Bronchial epithelial cell (primary cell): Measurements from ENCODE around the gene PNPLA5. TPM values are rescaled to one million over a fixed set of nuclear protein-coding genes. Genes with fewer than 3 reads are reported as not detected.

Source experiments
- DNase-seq: peaks from one replicate; pipeline ENCODE4 v3.0.0-alpha.2; 2010; ENCODE audit warnings: low read depth
- FAIRE-seq: peaks from 2 replicates; lab custom pipeline; 2011; peaks lifted over from hg19 to GRCh38; lab: Jason Lieb, UNC
- H3K27me3 ChIP-seq: 2 replicates; pipeline ENCODE4 v1.5.1; 2011; ENCODE audit warnings: low read length; ENCODE audit not compliant: control insufficient read depth, insufficient read depth
- H3K36me3 ChIP-seq: 2 replicates; pipeline ENCODE4 v1.5.1; 2011; ENCODE audit warnings: low read length; ENCODE audit not compliant: control insufficient read depth, insufficient read depth
- H3K4me3 ChIP-seq: 2 replicates; pipeline ENCODE4 v1.5.1; 2011; ENCODE audit warnings: mild to moderate bottlenecking, low read depth, low read length, control low read depth
- total RNA-seq: library from RNA; depleted of rRNA; stranded (reverse); fragments of >200 nt; gene quantifications from 2 replicates; pipeline ENCODE4 v1.2.1, GENCODE V29; 2014
- TF ChIP-seq, protein P1 (sequence below): IDR thresholded peaks from 2 replicates; pipeline ENCODE4 v1.5.1; 2011; ENCODE audit warnings: mild to moderate bottlenecking, moderate library complexity, low read length, control low read depth, inconsistent platforms; ENCODE audit not compliant: insufficient read depth, severe bottlenecking

Gene PNPLA5
- total RNA-seq, 1 donor from 2014 or later, result not detected

DNA sequence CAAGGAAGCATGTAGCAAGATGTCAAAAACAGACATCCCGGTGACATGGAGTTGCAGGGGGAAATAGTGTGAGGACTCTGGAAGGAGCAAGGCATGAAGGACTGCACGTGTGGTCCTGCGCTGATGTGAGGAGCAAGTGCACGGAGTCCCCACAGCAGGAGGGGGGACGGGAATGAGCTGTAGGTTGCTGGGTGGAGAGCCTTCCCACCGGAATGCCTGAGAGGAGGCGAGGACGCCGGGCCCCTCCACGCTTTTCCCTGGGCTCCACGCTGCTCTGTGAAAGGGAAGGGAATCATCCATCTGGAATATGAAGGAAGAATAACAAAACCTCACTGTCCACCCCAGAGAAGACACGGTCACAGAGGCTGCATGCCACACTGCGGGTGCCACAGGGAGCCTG, 56.1 kb downstream of the PNPLA5 start:
- Histone ChIP-seq H3K4me3 (no peak overlapping the region), H3K27me3 (no peaks in the 10 kb centered on the region), H3K36me3 (no peaks in the 10 kb centered on the region)
- TF ChIP-seq, protein P1, sequence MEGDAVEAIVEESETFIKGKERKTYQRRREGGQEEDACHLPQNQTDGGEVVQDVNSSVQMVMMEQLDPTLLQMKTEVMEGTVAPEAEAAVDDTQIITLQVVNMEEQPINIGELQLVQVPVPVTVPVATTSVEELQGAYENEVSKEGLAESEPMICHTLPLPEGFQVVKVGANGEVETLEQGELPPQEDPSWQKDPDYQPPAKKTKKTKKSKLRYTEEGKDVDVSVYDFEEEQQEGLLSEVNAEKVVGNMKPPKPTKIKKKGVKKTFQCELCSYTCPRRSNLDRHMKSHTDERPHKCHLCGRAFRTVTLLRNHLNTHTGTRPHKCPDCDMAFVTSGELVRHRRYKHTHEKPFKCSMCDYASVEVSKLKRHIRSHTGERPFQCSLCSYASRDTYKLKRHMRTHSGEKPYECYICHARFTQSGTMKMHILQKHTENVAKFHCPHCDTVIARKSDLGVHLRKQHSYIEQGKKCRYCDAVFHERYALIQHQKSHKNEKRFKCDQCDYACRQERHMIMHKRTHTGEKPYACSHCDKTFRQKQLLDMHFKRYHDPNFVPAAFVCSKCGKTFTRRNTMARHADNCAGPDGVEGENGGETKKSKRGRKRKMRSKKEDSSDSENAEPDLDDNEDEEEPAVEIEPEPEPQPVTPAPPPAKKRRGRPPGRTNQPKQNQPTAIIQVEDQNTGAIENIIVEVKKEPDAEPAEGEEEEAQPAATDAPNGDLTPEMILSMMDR, result no peak
- DNase-seq, result no peak
- FAIRE-seq, result no peak

DNA sequence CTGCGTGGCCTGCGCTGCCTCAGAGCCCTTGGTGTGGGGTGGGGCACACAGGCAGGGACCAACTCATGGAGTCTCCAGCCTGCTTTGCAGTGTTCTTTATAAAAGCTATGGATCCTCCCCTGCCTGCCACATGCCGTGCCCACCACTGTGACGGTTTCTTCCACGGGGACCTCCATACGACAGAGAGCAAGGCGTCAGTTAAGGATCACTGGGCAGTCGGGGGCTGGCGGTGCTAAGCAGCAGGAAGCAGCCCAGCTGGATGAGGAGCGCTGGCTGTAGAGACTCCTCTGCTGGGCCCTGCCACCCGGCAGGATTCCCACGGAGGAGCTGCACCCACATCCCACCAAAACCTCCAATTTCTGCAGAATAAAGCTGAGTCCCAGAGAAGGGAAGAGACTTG, 56.6 kb downstream of the PNPLA5 start:
- H3K4me3 ChIP-seq, result no peak overlapping the region
- no peak for FAIRE-seq
- no peaks in the 10 kb centered on the region for H3K36me3 ChIP-seq
- TF ChIP-seq, protein P1, result no peak
- H3K27me3 ChIP-seq, result no peaks in the 10 kb centered on the region
- no peak for DNase-seq

DNA sequence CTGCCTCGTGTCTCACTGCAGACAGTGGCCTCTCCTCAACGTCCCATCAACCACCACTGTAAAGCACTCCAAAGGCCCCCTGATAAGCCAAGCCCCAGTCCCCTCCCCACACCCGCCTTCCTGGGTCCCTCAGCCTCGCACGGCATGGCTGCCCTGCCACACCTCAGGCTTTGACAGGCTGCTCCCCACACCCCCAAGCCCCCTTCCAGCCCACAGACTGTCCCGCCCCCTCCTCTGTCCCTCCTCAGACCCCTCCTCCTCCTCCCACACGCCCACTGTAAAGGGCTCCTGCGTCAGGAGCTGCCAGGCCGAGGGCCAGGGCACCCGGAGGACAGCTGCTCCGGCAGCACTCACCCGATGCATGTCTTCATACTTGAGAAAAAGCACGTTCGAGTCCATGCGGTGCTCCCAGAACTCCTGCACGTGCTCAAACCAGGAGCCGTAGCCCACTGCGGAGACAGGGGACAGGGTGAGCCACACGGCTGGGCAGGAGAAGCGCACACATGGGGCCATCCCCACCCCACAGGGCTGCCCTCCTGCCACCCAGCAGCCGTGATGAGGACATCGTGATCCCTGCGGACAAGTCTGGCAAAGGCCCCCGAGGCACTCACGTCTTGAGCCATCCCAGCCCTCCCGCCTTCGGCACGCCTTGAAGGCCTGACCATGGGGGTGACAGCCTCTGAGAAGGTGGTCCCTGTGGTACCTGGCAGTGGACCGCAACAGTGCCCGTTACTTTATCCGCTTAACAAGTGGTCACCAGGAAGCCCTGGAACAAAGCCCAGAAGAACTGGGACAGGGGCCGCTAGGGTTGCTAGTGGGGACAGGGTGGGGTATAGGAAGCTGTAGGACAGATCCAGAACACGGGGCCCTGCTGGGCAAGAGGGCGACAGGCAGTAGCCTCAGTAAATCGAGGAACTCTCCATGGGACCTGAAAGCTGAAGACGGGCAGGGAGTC, 58.2 kb downstream of the PNPLA5 start:
- Histone ChIP-seq H3K36me3 (no peaks in the 10 kb centered on the region), H3K4me3 (no peak overlapping the region), H3K27me3 (no peaks in the 10 kb centered on the region)
- FAIRE-seq, result no peak
- DNase-seq, result no peak
- TF ChIP-seq, protein P1, result no peak

DNA sequence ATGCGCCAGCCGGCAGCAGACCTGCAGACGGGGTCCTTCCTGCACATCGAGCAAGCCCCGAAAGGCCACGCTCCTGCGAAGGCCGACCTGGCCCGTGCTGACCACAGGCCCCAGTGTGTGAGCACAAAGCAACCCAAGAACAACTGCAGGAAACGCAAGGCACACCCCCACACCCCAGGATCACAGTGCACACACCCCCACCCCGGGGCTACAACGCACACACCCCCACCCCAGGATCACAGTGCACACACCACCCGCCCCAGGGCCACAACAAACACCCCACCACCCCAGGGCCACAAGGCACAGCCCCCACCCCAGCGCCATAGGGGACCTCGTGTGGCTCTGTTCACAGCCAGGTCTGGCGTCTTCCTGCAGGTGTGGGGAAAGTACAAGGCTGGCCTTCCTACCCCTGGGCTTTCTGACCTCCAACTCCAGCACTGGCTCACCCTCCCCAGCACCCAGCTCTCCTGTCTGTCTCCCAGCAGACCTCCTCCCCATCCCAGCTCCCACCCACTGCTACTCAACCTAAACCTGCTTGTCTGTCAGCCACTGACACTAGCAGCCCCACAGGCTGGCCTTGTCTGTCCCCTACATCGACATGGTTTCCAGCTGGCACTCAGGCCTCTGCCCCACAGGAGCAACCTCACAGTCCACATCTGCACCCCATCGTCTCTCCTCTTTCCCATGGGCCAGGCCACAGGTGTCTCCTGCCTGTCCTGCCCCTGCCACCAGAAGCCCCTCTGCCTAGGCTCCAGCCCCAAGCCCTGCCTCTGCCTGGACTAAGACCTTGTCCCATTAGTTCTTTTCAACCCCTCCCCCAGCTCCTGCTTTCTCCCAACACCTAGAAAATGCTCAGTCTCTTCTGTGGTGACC, 59.2 kb downstream of the PNPLA5 start:
- no peak overlapping the region for H3K4me3 ChIP-seq
- TF ChIP-seq, protein P1, result no peak
- no peaks in the 10 kb centered on the region for H3K36me3 ChIP-seq
- H3K27me3 ChIP-seq, result no peaks in the 10 kb centered on the region
- DNase-seq, result no peak
- no peak for FAIRE-seq

DNA sequence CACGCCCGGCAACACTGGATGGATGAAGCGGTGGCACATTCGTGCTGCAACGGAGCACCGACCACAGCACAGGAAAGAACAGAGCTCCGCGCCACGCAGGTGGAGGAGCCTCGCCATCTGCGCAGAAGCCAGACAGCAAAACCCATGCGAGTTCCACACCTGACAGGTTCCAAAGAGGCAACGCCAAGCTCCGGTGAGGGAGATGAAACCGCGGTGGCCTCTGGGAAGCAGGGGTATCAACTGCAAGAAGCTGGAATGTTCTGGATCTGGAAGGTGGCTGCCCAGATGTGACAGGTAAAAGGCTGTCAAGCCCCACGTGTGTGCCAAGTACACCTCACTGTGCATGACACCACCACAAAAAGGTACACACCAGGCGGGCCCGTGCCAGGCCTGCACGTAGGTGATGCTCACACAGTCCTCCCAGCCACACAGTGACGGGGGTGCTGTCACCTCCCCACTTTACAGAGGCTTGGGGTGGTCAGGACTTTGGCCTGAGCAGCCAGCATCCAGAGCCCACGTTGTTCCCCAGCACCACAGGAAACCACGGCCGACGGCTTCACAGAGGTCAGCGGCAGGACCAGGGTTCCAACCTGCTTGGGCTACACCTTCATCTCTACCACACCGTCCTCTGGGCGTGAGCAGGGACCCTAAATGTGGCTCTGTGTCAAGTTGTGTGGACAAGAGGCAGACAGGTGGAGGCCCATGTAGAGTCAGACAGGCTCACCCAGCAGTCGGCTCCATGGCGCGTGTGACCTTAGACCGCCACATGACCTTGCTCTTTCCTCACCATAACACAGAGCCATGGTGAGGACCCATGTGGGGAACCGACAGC, 60.0 kb downstream of the PNPLA5 start:
- TF ChIP-seq, protein P1, result no peak
- FAIRE-seq, result no peak
- no peak for DNase-seq

More for the DNA sequence above, 60.0 kb downstream of the PNPLA5 start:
- Histone ChIP-seq H3K4me3 (no peak overlapping the region), H3K27me3 (no peaks in the 10 kb centered on the region), H3K36me3 (no peaks in the 10 kb centered on the region)
